HG02759 (cell line): Measurements from ENCODE around the gene RASAL2.

Source experiments
- ATAC-seq: cut with Tn5 transposase; IDR thresholded peaks from one replicate; pipeline ENCODE4 v1.9.1; 2021; ENCODE audit warnings: mild to moderate bottlenecking, moderate library complexity; ENCODE audit not compliant: unreplicated experiment

Gene RASAL2

DNA sequence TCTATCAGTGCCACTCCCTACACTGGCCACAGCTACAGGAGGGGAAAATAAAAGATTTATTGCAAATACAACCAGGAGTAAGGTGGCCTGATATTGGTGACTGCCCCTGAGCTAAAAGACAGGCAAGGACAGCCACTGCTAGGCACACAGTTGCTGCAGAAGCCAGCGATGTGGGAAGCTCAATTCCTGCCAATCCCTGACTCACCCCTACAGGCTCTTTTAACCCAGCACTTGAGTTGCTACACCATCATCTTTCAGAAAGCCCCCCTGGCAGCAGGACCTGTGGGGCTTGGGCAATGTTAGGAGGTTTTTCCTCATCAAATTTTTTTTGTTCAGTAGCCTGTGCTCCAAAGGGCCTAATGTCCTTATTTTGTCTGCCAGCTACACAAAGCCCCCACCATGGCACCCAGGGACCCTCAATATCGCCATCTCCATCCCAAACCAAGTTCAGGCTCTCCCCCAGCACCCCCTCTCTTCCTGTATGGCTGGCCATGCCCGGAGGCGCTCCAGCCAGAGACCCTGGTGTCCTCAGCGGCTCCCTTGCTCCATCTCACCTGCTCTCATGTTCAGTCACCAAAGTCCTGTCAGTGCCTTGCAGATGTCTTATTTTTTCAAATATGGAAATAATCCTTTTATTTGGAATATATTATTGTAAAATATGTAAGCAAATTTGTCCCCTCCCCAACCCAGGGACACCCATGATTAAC, 389.5 kb downstream of the RASAL2 start:
- no peak for ATAC-seq

GRCh38 chr1:178484698-178485225, 390.9 kb downstream of the RASAL2 start:
- no peak for ATAC-seq

- no peak for ATAC-seq
Measured at GRCh38 chr1:178485541-178485981, 391.7 kb downstream of the RASAL2 start.

DNA sequence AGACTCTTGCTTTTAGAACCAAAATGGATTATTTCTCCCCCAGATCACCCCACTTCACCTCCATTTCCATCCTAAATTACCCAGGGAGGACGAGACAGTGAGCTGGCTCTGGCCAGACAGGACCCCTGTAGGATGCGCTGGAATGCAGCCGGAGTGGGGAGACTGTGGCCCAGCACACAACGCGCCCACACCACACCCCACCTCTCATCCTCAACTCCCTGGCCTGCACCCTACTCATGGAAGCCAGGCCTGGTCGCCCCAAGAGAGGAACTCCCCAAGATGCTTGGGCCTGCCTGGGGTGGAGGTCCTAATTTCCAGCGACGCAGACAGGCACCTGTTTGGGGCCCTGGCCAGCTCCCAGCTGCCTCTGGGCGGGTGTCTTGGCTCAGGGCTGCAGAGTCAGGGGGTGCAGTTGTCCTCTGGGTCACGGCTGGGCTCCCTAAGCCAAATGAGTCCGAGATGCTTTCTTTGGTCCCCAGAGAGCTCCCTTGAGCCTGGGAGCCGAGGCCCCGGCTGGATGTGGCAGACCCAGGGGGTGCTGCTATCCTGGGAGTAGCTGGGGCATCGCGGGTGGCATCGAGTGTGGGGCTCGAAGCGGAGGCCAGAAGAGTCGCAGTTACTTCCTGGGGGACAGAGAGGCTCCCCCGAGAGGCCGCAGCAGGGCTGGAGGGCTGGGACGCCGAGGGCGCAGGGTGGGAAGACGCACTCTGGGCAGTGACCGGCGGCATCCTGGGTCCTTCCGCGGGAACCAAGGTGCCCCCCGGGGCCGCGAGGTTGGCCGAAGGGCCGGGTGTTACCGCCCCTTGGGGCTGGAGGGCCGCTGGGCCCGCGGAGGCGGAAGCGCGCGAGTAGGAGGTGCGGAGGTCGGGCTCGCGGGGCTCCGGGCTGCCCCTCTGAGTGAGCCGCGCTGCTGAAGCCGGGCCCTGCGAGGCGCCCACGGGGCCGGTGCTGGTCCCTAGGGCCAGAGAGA, 392.5 kb downstream of the RASAL2 start:
- no peak for ATAC-seq

DNA sequence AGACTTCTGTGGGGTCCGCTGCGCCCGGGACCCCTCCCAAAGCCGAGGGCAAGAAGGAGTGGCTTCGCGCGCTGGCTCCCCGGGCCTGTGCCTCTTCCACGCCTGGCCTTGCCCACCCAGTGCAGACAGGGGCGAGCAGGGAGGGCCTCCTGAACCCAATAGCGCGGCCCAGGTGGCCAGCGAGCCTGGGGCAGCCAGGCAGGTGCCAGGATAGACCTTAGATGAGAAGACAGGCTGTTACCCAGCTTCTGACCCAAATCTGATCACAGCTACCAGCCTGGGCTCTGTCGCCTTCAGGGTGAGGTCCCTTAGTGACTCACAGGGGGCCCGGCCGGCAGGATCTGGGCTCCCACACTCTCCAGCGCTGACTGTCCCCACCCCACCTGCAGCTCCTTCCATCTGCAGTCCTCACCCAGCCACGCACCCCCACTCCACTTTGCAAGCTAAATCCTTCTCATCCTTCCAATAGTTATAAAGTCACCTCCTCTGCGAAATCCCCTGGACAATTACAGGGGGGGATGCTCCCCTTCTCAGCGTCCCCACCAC, 393.2 kb downstream of the RASAL2 start:
- ATAC-seq, result no peak

DNA sequence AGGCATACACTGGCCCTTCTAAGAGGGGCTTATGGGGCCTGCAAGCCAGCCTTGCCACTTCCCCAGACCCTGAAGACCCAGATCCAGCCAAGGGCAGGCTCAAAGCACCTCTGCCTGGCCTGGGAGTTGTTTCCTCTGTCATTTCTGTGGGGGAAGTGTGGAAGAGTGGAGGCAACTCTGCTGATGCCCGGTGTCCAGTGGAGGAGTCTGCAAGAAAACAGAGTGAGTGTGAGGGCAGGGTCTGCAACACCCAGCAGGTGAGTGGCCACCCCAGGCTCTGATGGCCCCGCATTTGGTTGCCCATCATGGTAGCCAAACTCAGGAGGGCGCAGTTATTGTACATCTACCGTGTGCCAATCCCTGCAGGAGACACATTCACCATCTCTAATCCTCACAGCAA, 394.5 kb downstream of the RASAL2 start:
- no peak for ATAC-seq

- no peak for ATAC-seq
Measured at GRCh38 chr1:178489399-178489798, 395.5 kb downstream of the RASAL2 start.

- no peak for ATAC-seq
Measured at GRCh38 chr1:178490136-178490535, 396.2 kb downstream of the RASAL2 start.

GRCh38 chr1:178490967-178491366, 397.1 kb downstream of the RASAL2 start:
- no peak for ATAC-seq

- ATAC-seq, result no peak
Measured at GRCh38 chr1:178491721-178492120, 397.8 kb downstream of the RASAL2 start.

DNA sequence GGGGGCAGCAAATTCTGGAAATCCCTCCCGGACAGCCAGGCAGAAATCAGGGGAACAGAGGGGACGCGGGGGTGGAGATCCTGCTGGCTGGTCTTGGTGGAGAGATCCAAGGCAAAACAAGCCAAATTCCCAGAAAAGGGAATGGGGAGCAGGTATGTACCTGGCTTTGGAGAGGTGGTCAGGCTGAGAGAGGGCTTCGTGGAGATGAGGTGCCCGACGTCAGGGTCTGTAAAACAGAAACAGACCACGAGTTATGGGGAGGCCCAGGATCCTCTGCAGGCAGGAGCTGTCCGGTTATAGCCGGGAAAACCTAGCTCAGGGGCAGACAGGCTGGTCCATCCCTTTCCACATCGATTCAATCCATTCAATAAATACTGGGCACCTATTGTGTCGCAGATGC, 398.4 kb downstream of the RASAL2 start:
- ATAC-seq, result no peak

- ATAC-seq, result no peak
Measured at GRCh38 chr1:178493301-178493741, 399.4 kb downstream of the RASAL2 start.

DNA sequence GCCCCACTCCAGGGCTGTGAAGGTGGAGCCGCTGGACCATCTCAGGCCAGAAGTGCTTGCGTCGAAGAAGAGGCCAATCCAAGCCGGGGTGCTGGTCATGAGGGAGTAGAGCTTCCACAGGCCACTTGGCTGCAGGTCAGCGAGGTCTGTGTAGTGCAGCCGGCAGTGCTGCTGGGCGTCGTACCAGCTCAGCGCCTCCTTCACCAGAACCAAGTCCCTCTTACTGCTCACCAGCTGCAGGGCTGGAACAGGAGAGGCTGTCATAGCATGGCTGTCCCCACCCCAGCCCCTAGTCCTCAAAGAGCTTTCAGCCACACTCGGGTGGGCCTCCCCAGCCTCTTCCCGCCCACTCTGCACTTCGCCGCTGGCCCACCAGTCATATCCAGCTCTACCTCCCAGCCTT, 400.7 kb downstream of the RASAL2 start:
- no peak for ATAC-seq

GRCh38 chr1:178495158-178495557, 401.3 kb downstream of the RASAL2 start:
- no peak for ATAC-seq

GRCh38 chr1:178495741-178496409, 402.0 kb downstream of the RASAL2 start:
- ATAC-seq, result no peak

DNA sequence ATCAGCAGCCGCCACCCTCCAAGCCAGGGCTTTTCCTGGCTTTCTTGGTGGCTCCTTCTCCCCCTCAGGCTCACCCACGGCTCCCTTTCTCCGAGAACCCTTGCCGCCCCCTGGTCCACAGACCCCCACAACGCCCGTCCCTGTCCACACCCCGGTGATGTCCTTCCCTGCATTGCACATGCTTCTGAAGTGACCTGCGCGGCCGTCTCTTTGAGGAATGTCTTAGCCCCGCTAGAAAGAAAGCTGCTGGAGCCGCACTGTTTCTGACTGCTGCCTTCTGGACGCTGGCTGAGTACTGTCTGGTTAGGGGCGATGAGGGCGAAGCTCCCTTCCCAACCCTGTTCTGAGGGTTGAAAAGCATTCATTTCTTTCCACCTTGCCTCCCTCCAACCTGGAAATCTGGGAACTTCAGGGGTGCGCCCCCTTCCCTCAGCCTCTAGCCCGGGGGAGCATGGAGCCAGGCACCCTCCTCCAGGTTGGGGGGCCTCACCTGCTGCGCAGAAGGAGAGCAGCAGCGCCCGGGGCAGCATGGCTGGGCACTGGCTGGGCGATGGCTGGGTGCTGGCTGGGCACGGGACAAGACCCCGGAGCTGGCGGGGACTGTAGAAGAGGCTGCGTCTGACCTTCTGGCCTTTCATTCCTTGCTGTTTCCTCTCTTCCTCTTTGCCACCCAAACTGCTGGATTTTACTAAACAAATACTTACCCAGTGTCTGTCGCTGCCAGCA, 402.7 kb downstream of the RASAL2 start, which contains the start of gene CLEC20A:
Gene CLEC20A, minus strand, starts transcription at position 555 of the 726 bp plus-strand sequence. Its CDS starts 25 bp downstream, at position 530.
- no peak for ATAC-seq

- ATAC-seq, result no peak
Measured at GRCh38 chr1:178497903-178498478, 404.1 kb downstream of the RASAL2 start.

GRCh38 chr1:178498896-178499675, 405.2 kb downstream of the RASAL2 start:
- no peak for ATAC-seq
